Measurements from ENCODE around the gene GYPE. TPM values are rescaled to one million over a fixed set of nuclear protein-coding genes. Genes with fewer than 3 reads are reported as not detected.
A peak's percentile ranks its signal among the peaks of the same experiment; 100 is the strongest.
"Not testable (repeated sequence)": the region's sequence is repeated elsewhere in the genome, so short reads cannot be mapped to it uniquely, and the experiment has no call there.

The GYPE gene
- total RNA-seq, 1 experiment from 2014 or later: not detected

DNA sequence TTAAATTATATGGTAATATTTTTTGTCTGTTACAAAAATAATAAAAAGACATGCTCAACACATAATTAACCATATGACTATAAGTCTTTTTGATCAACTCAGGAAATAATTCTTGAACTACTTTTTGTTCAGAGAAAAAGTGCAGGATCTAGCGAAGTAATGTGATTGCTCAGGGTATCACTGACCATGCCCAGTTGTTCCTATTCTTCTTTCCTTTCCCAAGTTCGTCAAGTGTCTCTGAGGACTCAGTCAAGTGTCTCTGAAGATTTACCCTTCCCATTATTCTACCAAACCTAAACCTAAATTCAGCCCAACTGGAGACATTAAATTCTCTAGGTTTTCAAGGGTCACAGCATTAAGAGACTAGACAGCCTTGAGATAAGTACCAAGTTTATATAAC lies 5.5 kb upstream of the GYPE start:
- H3K27me3 ChIP-seq (ENCODE audit: insufficient read depth, low read depth); H4K20me1 ChIP-seq (ENCODE audit: insufficient read depth); POLR2A ChIA-PET (ENCODE audit: unreplicated experiment); BruUV-seq (replicated peaks); H3K27ac ChIP-seq; H2AFZ ChIP-seq; H3K36me3 ChIP-seq (ENCODE audit: low read depth); CTCF ChIA-PET; H3K9me2 ChIP-seq (ENCODE audit: insufficient read depth); H3K4me2 ChIP-seq; intact Hi-C loops (cut with micrococcal nuclease; ENCODE audit: unreplicated experiment); H3K9me3 ChIP-seq (ENCODE audit: insufficient read depth, low read depth); H3K4me1 ChIP-seq (replicated peaks; ENCODE audit: insufficient read depth); H3K79me2 ChIP-seq (ENCODE audit: low read depth); H3F3A ChIP-seq (ENCODE audit: insufficient read depth, low read depth); H3K4me3 ChIP-seq; DNase-seq: not testable (repeated sequence)

DNA sequence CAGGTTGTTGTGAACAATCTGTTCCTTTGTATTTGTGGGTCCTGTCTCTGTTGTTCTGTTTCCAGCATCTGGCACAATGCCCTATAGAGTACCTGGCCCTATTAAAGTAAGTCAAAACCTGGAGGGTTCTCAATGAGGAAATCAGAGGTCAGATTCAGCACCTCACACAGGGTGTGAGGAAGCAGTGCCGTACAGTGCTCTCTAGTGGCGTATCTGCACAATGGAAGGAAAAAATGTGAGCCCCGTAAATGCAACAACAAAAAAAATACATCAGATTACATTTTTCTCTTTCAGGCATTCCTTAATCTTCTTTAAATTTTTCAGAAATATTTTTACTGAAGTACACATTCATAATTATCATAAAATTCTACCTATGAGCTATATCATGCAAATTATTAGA lies 2.5 kb upstream of the GYPE start:
- H3K4me1 ChIP-seq (replicated peaks; ENCODE audit: insufficient read depth); H3F3A ChIP-seq (ENCODE audit: insufficient read depth, low read depth); H4K20me1 ChIP-seq (ENCODE audit: insufficient read depth); H3K36me3 ChIP-seq (ENCODE audit: low read depth); CTCF ChIA-PET; H3K4me2 ChIP-seq; H3K9me2 ChIP-seq (ENCODE audit: insufficient read depth); H3K9me3 ChIP-seq (ENCODE audit: insufficient read depth, low read depth); BruUV-seq (replicated peaks); H3K27ac ChIP-seq; H3K4me3 ChIP-seq; POLR2A ChIA-PET (ENCODE audit: unreplicated experiment); H3K27me3 ChIP-seq (ENCODE audit: insufficient read depth, low read depth); H2AFZ ChIP-seq; H3K79me2 ChIP-seq (ENCODE audit: low read depth): not testable (repeated sequence)
- TF ChIP-seq, protein P1, sequence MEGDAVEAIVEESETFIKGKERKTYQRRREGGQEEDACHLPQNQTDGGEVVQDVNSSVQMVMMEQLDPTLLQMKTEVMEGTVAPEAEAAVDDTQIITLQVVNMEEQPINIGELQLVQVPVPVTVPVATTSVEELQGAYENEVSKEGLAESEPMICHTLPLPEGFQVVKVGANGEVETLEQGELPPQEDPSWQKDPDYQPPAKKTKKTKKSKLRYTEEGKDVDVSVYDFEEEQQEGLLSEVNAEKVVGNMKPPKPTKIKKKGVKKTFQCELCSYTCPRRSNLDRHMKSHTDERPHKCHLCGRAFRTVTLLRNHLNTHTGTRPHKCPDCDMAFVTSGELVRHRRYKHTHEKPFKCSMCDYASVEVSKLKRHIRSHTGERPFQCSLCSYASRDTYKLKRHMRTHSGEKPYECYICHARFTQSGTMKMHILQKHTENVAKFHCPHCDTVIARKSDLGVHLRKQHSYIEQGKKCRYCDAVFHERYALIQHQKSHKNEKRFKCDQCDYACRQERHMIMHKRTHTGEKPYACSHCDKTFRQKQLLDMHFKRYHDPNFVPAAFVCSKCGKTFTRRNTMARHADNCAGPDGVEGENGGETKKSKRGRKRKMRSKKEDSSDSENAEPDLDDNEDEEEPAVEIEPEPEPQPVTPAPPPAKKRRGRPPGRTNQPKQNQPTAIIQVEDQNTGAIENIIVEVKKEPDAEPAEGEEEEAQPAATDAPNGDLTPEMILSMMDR (conservative IDR thresholded peaks at IDR 0.05): peak; percentile 36; the same call in 1 of the 2 replicates
- intact Hi-C loops (cut with micrococcal nuclease; ENCODE audit: unreplicated experiment): loop anchor here (2.0 to 5.0 kb wide), 2 partner anchors 136 to 349 kb away; no protein-coding TSS in a partner anchor
- peak in 1 of 2 experiments; percentile 5 for DNase-seq

DNA sequence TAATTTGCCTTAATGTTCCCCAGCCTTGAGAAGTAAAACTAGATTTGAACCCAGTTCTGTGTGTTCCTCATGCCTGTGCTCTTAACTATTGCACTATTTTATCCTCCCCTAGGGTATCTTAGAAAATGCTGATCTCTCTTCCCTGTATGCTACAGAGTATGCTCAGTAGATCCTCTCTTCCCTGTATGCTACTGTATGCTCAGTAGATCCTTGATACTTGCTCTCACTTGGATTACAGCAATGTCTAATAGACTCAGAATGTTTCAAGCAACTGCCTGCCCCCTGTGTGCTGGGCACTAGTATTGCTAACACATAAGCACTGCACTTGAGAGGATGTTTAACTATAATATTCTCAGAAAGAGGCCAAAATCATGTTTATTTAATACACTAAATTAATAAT lies 928 bp downstream of the GYPE start:
- H2AFZ ChIP-seq; H3K36me3 ChIP-seq (ENCODE audit: low read depth); intact Hi-C loops (cut with micrococcal nuclease; ENCODE audit: unreplicated experiment); H3K27ac ChIP-seq; H3F3A ChIP-seq (ENCODE audit: insufficient read depth, low read depth); H4K20me1 ChIP-seq (ENCODE audit: insufficient read depth); H3K79me2 ChIP-seq (ENCODE audit: low read depth); H3K9me2 ChIP-seq (ENCODE audit: insufficient read depth); DNase-seq; H3K4me1 ChIP-seq (replicated peaks; ENCODE audit: insufficient read depth); H3K4me3 ChIP-seq; BruUV-seq (replicated peaks); H3K9me3 ChIP-seq (ENCODE audit: insufficient read depth, low read depth); H3K4me2 ChIP-seq; POLR2A ChIA-PET (ENCODE audit: unreplicated experiment); H3K27me3 ChIP-seq (ENCODE audit: insufficient read depth, low read depth); CTCF ChIA-PET: not testable (repeated sequence)

DNA sequence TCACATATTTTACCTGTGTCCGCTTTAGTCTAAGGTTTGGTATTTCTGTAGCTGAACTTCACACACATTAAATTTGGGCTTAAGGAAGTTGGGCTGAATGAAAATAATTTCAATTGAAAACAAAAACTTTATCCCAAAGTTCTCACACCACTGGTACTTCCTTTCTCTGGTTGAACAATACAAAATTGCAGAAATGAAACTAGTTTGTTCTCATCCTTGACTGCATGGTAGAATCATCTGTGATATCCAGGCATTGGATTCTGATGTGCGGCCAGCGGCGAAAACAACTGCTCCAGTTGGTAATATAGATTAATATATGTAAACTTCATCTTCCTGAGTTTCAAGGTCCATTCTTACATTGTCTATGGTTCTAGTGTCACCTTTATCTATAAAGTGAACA lies 15.0 kb downstream of the GYPE start:
- intact Hi-C loops (cut with micrococcal nuclease; ENCODE audit: unreplicated experiment); H3K4me1 ChIP-seq (replicated peaks; ENCODE audit: insufficient read depth); H3K27me3 ChIP-seq (ENCODE audit: insufficient read depth, low read depth); H4K20me1 ChIP-seq (ENCODE audit: insufficient read depth); H3K36me3 ChIP-seq (ENCODE audit: low read depth); H3K79me2 ChIP-seq (ENCODE audit: low read depth); H3K4me2 ChIP-seq; CTCF ChIA-PET; H3K27ac ChIP-seq; H3K4me3 ChIP-seq; DNase-seq; BruUV-seq (replicated peaks); H3K9me3 ChIP-seq (ENCODE audit: insufficient read depth, low read depth); H3K9me2 ChIP-seq (ENCODE audit: insufficient read depth); H2AFZ ChIP-seq; POLR2A ChIA-PET (ENCODE audit: unreplicated experiment); H3F3A ChIP-seq (ENCODE audit: insufficient read depth, low read depth): not testable (repeated sequence)

DNA sequence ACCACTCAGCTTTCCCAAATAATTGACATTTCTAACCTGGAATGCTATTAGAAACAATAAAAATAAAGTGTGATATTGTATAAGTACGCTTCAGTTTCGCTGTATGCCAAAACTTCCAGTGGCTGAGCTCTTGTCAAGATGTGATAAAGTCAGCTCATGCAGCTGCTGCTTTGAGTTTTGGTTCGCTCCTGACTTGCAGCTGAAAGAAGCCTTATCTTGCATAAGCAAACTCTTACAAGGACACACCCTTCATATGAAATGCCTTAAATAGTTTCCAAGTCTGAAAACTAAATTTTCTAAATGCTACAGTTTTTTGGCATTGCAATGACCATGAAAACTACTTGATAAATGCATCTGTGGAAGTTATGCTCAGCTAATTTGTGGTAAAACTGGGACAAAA lies 17.2 kb downstream of the GYPE start:
- H3K79me2 ChIP-seq (ENCODE audit: low read depth); H2AFZ ChIP-seq; DNase-seq; H3K9me3 ChIP-seq (ENCODE audit: insufficient read depth, low read depth); H3K27me3 ChIP-seq (ENCODE audit: insufficient read depth, low read depth); H3K4me2 ChIP-seq; H3K36me3 ChIP-seq (ENCODE audit: low read depth); H3K4me1 ChIP-seq (replicated peaks; ENCODE audit: insufficient read depth); BruUV-seq (replicated peaks); H3K4me3 ChIP-seq; H3K27ac ChIP-seq; H3F3A ChIP-seq (ENCODE audit: insufficient read depth, low read depth); H3K9me2 ChIP-seq (ENCODE audit: insufficient read depth); H4K20me1 ChIP-seq (ENCODE audit: insufficient read depth); POLR2A ChIA-PET (ENCODE audit: unreplicated experiment); CTCF ChIA-PET; intact Hi-C loops (cut with micrococcal nuclease; ENCODE audit: unreplicated experiment): not testable (repeated sequence)

DNA sequence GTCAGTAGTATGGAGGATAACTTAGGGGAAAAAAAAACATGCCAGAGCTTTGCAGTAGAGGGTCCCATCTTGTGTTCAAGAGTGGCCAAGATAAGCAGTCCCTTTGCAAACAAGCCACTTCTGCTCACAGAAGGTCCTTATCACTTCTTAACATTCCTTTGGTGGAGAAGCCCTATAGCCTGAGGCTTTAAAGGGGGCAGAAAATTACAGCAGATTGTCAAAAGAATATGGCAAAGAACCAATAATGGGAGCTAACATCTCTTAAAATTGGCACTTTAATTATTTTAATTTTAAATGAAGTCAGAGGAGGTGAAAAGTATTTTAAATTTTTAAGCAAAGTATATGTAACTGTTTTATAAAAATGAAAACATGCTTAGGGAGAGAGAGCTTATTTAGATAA lies 20.4 kb downstream of the GYPE start:
- H3K4me3 ChIP-seq; H3K4me2 ChIP-seq; DNase-seq; H3F3A ChIP-seq (ENCODE audit: insufficient read depth, low read depth); H3K9me2 ChIP-seq (ENCODE audit: insufficient read depth); H3K27ac ChIP-seq; H3K79me2 ChIP-seq (ENCODE audit: low read depth); CTCF ChIA-PET; H2AFZ ChIP-seq; POLR2A ChIA-PET (ENCODE audit: unreplicated experiment); H3K4me1 ChIP-seq (replicated peaks; ENCODE audit: insufficient read depth); BruUV-seq (replicated peaks); H3K9me3 ChIP-seq (ENCODE audit: insufficient read depth, low read depth); H3K36me3 ChIP-seq (ENCODE audit: low read depth); H4K20me1 ChIP-seq (ENCODE audit: insufficient read depth); H3K27me3 ChIP-seq (ENCODE audit: insufficient read depth, low read depth): not testable (repeated sequence)
- intact Hi-C loops (cut with micrococcal nuclease; ENCODE audit: unreplicated experiment): loop anchor here (5.0 kb wide), 1 partner anchor 237 kb away; no protein-coding TSS in a partner anchor
